Mucosa of rectum (tissue), 2 donors: Measurements from ENCODE around the gene KCNQ4.

Experiments
- H3K27ac ChIP-seq, 2 donors: one replicate each; pipeline ENCODE4 v1.7.0; 2013; ENCODE audit warnings: inconsistent platforms in 2 of 2, low read depth in 2 of 2, low read length in 2 of 2
- H3K27me3 ChIP-seq, 2 donors: one replicate each; pipeline ENCODE4 v1.7.0; 2013; ENCODE audit warnings: low read length in 2 of 2; ENCODE audit not compliant: control insufficient read depth in 2 of 2, insufficient read depth in 2 of 2
- H3K36me3 ChIP-seq, 2 donors: one replicate each; pipeline ENCODE4 v1.7.0; 2013; ENCODE audit warnings: low read length in 2 of 2; ENCODE audit not compliant: control insufficient read depth in 2 of 2, insufficient read depth in 2 of 2
- H3K4me1 ChIP-seq, 2 donors: one replicate each; pipeline ENCODE4 v1.7.0; 2013; ENCODE audit warnings: low read length in 2 of 2, mild to moderate bottlenecking in 1 of 2; ENCODE audit not compliant: control insufficient read depth in 2 of 2, insufficient read depth in 2 of 2
- H3K4me3 ChIP-seq, 2 donors: one replicate each; pipeline ENCODE4 v1.7.0; 2013; ENCODE audit warnings: low read length in 2 of 2
- H3K9ac ChIP-seq, 2 donors: one replicate each; pipeline ENCODE4 v1.7.0; 2013; ENCODE audit warnings: low read length in 2 of 2, low read depth in 1 of 2, mild to moderate bottlenecking in 1 of 2
- H3K9me3 ChIP-seq, 2 donors: one replicate each; pipeline ENCODE4 v1.7.0; 2013; ENCODE audit warnings: low read length in 2 of 2; ENCODE audit not compliant: control insufficient read depth in 2 of 2
- donor health status: healthy.
- donor health status: Normal muscosa, but diverticular disease.

The KCNQ4 gene

GRCh38 chr1:40783001-40783905 is at the start of gene KCNQ4:
Gene KCNQ4 (plus strand): TSS chr1:40783787. CDS start chr1:40784094, 307 bp downstream.
- peak within 1 kb of the TSS; percentile 41 to 63 for H3K27ac ChIP-seq
- H3K9ac ChIP-seq: peak within 1 kb of the TSS; percentile 41 to 69
- H3K9me3 ChIP-seq: no peaks in the 10 kb centered on the region
- peaks cover 12 to 28% of the 10 kb centered on the region in 2 donors for H3K4me1 ChIP-seq
- H3K4me3 ChIP-seq: peak within 1 kb of the TSS; percentile 65 to 67
- H3K36me3 ChIP-seq: peaks cover 0 to 3% of the 10 kb centered on the region in 2 donors
- H3K27me3 ChIP-seq: no peaks in the 10 kb centered on the region

GRCh38 chr1:40734882-40735628 is 48.5 kb upstream of the KCNQ4 start:
- peaks cover 0 to 4% of the 10 kb centered on the region in 2 donors for H3K4me1 ChIP-seq
- H3K4me3 ChIP-seq: no peak overlapping the region
- no peak overlapping the region for H3K27ac ChIP-seq
- H3K9ac ChIP-seq: no peak overlapping the region
- H3K27me3 ChIP-seq: no peaks in the 10 kb centered on the region
- H3K9me3 ChIP-seq: no peaks in the 10 kb centered on the region
- peaks cover 11 to 15% of the 10 kb centered on the region in 2 donors for H3K36me3 ChIP-seq

DNA sequence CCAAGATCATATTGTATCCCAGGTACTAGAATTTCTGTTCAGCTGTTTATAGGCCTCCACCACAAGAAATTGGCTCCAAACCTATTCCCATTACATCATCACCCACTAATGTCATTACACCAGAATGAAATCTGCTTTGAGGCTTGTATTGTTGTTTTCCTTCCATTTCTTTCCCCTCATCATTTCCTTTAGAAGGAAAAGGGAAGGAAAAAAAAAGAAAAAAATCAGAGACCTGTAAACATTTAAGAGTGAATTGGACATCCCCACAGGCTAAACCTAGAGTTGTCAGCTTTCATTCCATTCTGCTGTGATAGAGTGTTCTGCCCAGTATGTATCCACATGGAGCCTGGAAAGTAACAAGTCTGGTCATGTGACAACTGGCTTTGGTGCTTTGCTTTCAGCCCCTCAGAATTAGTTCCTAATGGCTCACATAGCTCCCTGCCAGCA is 47.5 kb upstream of the KCNQ4 start:
- H3K27ac ChIP-seq: no peak overlapping the region
- H3K9ac ChIP-seq: no peak overlapping the region
- H3K4me3 ChIP-seq: no peak overlapping the region
- no peaks in the 10 kb centered on the region for H3K27me3 ChIP-seq
- no peaks in the 10 kb centered on the region for H3K4me1 ChIP-seq
- H3K9me3 ChIP-seq: no peaks in the 10 kb centered on the region
- peaks cover 14 to 15% of the 10 kb centered on the region in 2 donors for H3K36me3 ChIP-seq

- Histone ChIP-seq H3K4me1 (no peaks in the 10 kb centered on the region), H3K27ac (no peak overlapping the region)
Observed at GRCh38 chr1:40738831-40739230, 44.8 kb upstream of the KCNQ4 start.

GRCh38 chr1:40739455-40740008 is 44.1 kb upstream of the KCNQ4 start:
- Histone ChIP-seq H3K27ac (no peak overlapping the region), H3K4me3 (no peak overlapping the region), H3K36me3 (peaks cover 32 to 38% of the 10 kb centered on the region in 2 donors), H3K9me3 (no peaks in the 10 kb centered on the region), H3K27me3 (no peaks in the 10 kb centered on the region), H3K4me1 (no peaks in the 10 kb centered on the region), H3K9ac (no peak overlapping the region)

More at GRCh38 chr1:40738831-40739230, 44.8 kb upstream of the KCNQ4 start:
- Histone ChIP-seq H3K27me3 (no peaks in the 10 kb centered on the region), H3K4me3 (no peak overlapping the region), H3K9ac (no peak overlapping the region), H3K9me3 (no peaks in the 10 kb centered on the region), H3K36me3 (peaks cover 30 to 33% of the 10 kb centered on the region in 2 donors)

- Histone ChIP-seq H3K9me3 (no peaks in the 10 kb centered on the region), H3K9ac (no peak overlapping the region), H3K36me3 (peaks cover 32 to 38% of the 10 kb centered on the region in 2 donors), H3K27me3 (no peaks in the 10 kb centered on the region), H3K27ac (no peak overlapping the region), H3K4me1 (no peaks in the 10 kb centered on the region), H3K4me3 (no peak overlapping the region)
Observed at GRCh38 chr1:40740039-40740996, 43.3 kb upstream of the KCNQ4 start.

DNA sequence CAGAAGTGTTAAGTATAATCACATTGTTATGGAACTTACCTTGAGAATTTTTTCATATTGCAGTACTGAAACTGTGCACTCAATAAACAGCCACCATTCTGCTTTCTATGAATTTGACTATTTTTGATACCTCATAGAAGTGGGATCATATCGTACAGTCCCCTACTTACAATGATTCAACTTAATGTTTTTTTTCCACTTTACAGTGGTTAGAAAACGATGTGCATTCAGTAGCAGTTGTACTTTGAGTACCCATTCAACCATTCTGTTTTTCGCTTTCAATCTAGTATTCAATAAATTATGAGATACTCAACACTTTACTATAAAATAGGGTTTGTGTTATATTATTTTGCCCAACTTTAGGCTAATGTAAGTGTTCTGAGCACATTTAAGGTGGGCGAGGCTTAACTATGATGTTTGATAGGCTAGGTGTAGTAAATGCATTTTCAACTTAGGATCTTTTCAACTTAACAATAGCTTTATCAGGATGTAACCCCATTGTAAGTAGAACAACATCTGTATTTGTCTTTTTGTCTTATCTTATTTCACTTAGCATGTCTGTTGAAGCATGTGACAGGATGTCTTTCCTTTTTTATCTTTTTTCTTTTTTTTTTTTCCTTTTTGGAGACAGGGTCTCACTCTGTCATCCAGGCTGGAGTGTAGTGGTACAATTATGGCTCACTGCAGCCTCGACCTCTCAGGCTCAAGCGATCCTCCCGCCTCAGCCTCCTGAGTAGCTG is 42.4 kb upstream of the KCNQ4 start:
- Histone ChIP-seq H3K27me3 (no peaks in the 10 kb centered on the region), H3K4me3 (no peak overlapping the region), H3K9ac (no peak overlapping the region), H3K4me1 (no peaks in the 10 kb centered on the region), H3K9me3 (no peaks in the 10 kb centered on the region), H3K27ac (no peak overlapping the region), H3K36me3 (peaks cover 32 to 38% of the 10 kb centered on the region in 2 donors)

DNA sequence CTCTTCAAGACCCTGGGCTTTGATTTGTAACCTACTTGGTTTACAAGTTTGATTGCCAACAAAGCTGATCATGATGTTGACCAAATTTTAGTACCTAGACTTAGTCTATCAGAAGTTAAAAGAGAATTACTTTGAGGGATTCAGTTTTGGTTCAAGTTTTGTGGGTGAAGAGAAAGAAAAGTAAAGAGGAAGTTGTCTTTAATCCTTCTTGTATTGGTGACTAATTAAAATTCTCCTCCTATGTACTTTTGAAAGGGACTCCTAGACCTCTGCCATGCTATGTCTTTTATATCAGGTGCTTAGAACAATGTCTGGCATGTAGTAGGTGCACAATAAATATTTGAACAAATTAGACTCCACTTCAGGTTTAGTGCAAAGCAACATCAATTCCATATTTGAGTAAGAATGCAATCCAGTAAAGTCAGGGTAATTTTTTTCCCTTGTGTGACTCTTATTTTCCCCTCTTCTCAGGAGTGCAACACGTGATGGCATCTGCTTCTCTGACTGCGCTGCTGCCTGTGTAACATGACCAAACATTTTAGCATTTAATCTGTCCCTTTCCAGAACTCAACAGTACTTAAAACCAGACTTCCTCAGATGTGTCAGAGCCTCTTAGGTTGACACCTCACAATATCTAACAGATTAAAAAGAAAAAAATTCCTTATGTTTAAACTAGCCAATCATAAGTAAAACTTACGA is 41.1 kb upstream of the KCNQ4 start:
- no peak overlapping the region for H3K27ac ChIP-seq
- H3K36me3 ChIP-seq: peaks cover 32 to 44% of the 10 kb centered on the region in 2 donors
- H3K4me3 ChIP-seq: no peak overlapping the region
- no peaks in the 10 kb centered on the region for H3K4me1 ChIP-seq
- no peak overlapping the region for H3K9ac ChIP-seq
- no peaks in the 10 kb centered on the region for H3K9me3 ChIP-seq
- H3K27me3 ChIP-seq: no peaks in the 10 kb centered on the region
